ENCODE data around the gene IL15RA. TPM values are rescaled to one million over a fixed set of nuclear protein-coding genes. Genes with fewer than 3 reads are reported as not detected.
A peak's percentile ranks its signal among the peaks of the same experiment; 100 is the strongest.
"Not testable (repeated sequence)": the region's sequence is repeated elsewhere in the genome, so short reads cannot be mapped to it uniquely, and the experiment has no call there.

Gene IL15RA
- total RNA-seq, 2 donors from 2014 or later: 15.4 to 19.6 TPM

DNA sequence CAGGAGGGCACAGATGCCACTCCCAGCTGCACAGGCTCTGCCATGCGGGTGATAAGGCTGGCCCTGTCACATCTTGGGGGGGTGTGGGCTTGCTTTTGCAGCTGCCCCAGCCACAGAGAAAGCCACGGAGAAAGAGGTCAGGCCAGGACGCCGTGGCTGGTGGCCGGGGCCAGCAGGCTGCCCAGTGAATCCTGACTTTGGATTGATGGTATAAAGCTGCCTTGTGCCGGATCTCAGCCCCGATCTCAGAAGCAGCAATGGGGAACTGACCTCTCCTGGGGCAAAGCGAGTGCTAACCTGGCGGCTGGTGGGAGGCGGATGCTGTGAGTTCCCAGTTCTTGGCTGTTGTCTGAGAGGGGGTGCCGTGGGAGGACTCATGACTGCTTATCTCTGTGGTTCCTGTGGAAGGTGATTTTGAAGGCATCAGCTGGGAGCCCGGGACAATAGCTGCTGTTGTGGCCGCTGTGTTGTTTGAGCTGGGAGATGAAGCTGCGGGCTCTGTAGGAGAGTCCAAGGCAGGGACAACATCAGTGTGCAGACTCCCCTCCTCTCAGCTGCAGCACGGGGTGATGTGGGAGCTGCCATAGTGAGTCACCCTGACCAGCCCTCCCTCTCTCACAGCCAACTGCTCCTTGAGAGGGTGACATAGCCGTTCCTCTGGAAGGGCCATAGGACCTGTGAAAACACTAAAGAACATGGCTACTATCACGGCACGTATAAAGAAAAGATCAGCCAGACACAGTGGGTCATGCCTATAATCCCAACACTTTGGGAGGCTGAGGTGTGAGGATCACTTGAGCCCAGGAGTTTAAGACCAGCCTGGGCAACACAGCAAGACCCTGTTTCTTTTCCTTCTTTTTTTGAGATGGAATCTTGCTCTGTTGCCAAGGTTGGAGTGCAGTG, 17.0 kb downstream of the IL15RA start:
- ATAC-seq: no peak
- peak in 1 of 2 donors; percentile 22 for DNase-seq
- intact Hi-C loops (cut with DNase I, micrococcal nuclease): no loop called here

DNA sequence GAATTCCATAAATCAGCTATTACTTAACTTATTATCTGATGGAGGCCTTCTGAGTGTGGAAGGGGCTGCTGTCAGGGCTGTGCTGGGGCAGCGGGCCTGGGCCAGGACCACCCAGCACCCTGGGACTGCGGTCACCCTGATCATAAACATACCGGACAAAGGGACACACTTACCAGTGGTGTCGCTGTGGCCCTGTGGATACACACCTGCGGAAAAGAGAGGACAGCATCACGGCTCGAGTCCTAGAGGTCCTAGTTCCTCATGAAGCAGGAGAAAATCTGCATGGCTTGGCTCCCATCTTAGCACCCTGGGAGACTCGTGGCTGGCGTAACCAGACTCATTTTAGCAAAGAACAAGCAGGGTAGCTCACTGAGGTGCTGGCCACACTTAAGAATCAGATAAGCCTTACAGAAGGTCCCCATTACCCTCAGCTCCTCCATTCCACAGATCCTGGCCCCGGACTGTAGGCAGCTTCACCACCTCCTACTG, 17.7 kb downstream of the IL15RA start:
- intact Hi-C loops (cut with DNase I, micrococcal nuclease): no loop called here
- peak in 1 of 2 donors; percentile 10 for DNase-seq
- ATAC-seq: no peak

DNA sequence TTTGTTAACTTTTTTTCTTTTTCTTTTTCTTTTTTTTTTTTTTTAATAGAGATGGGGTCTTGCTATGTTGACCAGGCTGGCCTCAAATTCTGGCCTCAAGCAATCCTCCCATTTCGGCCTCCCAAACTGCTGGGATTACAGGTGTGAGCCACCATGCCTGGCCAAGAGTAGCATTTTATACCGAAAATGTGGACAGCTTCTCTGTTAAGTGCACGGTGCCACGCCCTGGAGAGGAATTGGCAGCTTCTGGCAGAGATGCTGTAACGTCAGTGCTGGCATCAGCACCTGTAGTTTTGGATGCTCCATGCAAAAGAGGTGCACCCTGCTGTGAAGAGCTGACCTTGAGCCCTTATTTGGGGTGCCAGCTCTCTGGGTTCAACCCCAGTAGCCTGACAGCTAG, 18.2 kb downstream of the IL15RA start:
- intact Hi-C loops (cut with DNase I, micrococcal nuclease): no loop called here
- ATAC-seq (no peak), DNase-seq (peak in 1 of 2 donors; percentile 9)

DNA sequence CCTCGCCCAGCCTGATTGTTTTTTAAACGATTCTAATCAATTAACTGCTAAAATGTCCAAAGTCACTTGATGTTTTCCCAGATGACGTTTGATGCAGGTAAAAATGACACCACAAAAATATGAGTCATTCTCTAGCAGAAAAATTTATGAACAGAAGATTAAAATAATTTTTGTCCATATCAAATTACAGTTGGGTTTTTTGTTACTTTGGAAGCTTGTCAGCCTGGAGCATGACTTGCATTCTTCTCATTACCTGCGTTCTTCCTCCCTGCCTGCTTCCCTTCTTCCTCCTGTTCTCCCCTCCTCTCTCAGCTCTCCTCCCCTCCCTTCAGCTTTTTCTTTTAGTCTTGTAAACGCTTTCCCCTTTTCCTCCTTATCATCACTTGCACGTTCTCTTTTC, 18.7 kb downstream of the IL15RA start:
- no peak for DNase-seq
- intact Hi-C loops (cut with DNase I, micrococcal nuclease): no loop called here
- no peak for ATAC-seq

DNA sequence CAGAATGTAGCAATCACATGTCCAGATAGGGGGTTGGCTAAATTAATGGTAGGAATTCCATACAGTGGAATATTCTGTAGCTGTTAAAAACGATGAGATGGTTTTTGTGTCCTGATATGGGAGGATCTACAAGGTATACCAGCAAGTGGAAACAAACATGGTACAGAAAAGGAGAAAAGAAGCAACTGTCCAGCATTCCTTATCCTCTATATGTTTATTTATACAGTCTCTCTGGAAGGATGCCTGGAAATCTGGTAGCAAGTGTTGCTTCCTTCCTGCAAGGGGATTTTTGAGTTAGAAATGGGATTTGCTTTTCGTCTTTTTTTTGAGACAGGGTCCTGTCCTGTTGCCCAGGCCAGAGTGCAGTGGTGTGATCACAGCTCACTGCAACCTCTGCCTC, 19.3 kb downstream of the IL15RA start:
- intact Hi-C loops (cut with DNase I, micrococcal nuclease): no loop called here
- ATAC-seq (no peak), DNase-seq (no peak)

DNA sequence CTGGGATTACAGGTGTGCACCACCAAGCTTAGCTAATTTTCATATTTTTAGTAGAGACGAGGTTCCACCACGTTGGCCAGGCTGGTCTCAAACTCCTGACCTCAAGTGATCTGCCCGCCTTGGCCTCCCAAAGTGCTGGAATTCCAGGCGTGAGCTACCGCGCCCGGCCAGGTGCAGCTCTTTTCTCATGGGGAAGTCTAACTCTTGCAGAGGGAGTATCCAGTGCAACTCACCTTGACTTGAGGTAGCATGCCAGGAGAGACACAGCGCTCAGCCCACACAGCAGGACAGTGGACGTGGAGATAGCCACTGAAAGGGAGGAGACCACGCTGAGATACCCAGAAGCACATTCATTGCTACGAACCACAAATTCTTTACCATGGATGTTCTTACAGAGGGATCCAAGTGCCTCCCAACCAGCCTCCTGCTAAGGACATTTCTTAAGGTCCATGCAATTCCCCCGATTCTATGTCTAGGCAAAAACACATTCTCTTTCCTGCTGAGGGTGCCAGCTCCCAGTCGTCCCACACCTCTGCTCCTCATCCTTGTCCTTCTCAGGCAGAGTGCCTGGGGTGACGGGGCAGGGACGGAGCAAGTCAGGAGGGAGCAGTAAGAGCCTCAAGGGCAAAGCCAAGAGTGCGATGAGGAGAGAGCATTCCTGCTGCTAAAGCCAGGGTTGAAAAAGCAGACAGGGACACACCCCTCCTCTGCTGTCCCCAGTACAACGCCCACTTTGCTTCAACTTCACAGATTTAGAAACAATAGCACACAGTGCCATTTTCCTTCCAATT, 21.0 kb downstream of the IL15RA start:
- ATAC-seq (no peak), DNase-seq (peak in 1 of 2 donors; percentile 12)
- intact Hi-C loops (cut with DNase I, micrococcal nuclease): no loop called here

DNA sequence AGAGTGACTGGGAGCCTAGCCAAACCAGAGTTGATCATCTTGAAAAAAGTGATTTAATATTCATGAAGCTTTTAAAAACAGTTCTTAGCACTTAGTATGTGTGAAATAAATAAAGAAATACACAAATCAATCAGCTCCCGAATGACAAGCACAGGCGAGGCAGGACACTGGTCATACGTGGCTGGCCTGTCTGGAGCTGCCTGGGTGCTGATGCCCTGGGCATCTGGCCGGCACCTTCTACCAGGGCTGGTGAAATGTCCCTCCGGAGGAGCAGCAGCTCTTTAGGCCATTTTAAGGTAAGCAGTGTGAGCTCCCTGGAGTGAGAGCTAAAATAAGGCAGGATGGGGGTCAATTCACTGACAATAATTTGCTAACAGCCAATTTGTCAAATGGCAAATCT, 23.7 kb downstream of the IL15RA start:
- ATAC-seq: no peak
- peak in 1 of 2 donors; percentile 8 for DNase-seq
- intact Hi-C loops (cut with DNase I, micrococcal nuclease): no loop called here

DNA sequence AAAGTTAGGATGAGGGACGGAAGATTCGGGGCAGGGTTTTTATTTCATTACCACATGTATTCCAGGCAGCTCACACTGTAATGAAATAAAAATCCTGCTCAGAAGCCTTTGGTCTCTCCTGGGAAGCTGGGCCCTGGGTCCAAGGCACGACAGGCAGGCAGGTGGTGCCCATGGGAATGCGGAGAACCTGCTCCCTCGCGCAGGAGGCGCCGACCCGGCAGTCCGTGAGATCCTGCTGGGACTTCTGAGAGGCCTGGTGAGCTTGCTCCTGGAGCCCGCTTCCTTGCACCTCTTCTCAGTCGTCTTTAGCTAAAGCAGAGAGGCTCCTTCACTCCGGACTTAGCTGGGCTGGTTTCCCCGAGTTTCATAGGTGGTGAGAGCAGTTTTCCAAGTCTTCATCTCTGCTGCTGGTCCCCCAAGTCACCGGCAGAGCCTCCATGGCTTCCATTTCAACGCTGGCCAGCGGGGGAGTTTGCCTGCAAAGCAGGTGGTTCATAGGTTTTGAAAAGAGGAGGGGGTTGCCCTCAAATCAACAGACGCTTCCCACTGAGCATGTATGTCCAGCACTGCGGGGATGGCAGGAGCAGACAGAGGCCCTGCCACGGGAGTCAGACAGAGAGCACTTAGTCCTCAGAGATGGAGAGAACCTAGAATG, 24.5 kb downstream of the IL15RA start:
- intact Hi-C loops (cut with DNase I, micrococcal nuclease): no loop called here
- DNase-seq (peak in 1 of 2 donors; percentile 23), ATAC-seq (no peak)

DNA sequence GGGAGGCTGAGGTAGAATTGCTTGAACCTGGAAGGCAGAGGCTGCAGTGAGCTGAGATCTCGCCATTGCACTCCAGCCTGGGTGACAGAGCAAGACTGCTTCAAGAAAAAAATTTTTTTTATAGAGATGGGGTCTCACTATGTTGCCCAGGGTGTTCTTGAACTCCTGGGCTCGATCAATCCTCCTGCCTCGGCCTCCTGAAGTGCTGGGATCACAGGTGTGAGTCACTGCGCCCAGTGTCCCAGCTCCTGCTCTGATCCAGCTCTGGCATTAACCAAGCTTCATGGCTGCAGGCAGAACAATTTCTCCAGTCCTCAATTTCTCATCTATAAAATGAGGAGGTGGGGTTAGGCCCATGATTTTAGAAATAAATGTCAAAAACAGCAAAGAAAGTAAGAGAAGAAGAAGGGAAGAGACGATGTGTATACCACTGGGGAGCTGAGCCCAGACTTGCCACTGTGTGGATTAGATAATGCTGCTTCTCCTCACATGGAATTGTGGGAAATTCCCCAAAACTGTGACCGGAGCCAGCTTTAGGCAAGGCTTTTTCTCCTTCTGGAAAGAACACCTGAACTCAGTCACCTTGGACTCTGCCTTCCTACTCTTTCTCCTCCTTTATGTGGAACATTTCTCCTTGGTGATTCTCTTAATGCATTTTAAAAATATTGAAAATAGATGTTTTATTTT, 25.5 kb downstream of the IL15RA start:
- intact Hi-C loops (cut with DNase I, micrococcal nuclease): no loop called here
- ATAC-seq: no peak
- DNase-seq: no peak

DNA sequence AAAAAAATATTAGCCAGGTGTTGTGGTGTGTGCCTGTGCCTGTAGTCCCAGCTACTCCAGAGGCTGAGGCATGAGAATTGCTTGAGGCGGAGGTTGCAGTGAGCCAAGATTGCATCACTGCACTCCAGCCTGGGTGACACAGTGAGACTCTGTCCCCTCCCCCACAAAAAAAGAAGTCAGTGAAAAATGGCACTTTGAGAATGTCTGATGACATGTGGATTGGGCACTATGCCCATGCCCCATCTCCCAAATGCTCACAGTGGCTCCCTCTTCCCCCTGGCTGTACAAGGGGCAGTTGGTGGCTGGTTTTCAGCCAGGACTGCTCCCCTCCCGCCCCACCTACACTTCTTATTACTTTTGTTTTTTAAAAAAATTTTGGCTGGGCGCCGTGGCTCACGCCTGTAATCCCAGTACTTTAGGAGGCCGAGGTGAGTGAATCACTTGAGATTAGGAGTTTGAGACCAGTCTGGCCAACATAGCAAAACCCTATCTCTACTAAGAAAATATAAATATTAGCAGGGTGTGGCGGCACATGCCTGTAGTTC, 26.1 kb downstream of the IL15RA start:
- no peak for DNase-seq
- intact Hi-C loops (cut with DNase I, micrococcal nuclease): no loop called here
- ATAC-seq: peak; percentile 9

DNA sequence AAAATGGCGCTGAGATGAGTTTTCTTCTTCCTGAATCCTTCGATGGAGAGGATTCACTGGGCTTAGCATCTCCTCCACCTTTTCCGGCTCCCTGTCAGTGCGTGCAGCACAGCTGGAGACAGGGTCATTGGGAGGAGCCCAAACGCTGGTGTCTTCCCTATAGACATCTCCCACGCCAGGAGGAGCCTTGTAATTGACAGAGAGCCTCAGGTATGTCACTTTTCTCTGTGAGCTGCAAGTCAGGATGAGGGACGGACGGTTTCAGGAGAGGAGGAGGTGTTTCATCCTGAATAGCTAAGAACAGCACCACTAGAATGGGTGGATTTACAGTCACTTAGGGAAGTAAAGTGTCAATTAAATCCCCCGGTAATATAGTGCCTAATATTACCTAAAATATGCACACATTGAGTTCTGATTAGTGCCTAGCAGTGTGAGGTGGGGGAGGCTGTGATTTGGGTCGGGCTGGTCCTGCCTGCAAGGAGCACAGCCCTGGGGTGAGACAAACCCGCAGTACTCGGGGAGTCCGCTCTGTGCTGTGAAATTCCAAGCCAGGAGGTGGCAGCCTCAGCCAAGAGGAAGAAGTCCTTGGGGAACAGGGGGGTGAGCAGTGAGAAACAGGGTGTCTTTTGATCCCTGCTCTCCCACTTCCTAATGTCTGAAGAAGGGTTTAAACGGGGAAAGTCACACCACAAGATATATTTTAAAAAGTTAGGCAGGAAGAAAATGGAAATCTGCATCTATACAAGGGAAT, 28.2 kb downstream of the IL15RA start:
- intact Hi-C loops (cut with DNase I, micrococcal nuclease): no loop called here
- DNase-seq: peak; percentile 61 to 64
- peak; percentile 66 for ATAC-seq

DNA sequence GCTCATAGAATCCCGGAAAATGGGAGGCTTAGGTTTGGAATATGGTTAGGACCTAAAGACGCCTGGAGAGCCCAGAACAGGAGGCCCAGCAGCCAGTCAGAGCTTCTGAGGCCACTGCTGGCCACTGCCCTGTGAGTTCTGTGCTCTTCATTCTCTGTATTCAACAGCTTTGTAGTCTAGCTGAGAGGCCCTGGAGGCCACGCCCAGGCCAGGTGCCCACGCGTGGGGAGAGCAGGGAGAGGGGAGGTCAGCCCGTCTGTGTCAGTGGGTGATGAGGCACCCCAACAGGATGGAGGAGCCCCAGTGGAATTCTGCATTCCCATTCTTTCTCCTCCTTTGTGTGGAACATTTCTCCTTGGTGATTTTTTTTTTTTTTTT, 29.1 kb downstream of the IL15RA start:
- ATAC-seq: no peak
- intact Hi-C loops (cut with DNase I, micrococcal nuclease): no loop called here
- DNase-seq: no peak

DNA sequence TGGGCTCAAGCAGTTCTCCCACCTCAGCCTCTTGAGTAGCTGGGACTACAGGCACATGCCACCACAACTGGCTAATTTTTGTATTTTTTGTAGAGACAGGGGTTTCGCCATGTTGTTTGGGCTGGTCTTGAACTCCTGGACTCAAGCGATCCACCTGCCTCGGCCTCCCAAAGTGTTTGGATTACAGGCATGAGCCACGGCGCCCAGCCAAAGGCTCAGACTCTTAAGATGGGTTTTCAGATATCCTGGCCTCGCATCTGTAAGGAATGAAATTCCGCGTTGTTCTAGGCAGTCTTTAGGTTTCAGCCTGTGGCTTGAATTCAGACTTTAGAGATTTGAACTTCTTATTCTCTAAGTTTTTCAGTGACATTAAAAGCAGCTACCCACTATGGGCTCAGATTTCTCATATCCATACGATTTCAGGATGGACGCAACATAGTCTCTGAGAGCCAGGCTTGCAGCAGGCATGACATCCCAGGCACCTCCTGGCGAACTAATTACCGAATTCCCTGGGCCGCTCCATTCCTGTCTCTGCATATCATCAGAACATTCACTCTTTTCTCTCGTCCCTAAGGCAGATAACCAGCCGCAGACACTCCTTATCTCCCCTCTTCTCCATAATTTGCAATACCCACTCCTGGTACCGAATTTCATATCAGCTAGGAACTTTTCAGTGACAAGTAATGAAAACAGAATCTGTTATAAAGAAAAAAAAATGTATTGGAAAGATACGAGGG, 29.7 kb downstream of the IL15RA start:
- DNase-seq: no peak
- intact Hi-C loops (cut with DNase I, micrococcal nuclease): no loop called here

DNA sequence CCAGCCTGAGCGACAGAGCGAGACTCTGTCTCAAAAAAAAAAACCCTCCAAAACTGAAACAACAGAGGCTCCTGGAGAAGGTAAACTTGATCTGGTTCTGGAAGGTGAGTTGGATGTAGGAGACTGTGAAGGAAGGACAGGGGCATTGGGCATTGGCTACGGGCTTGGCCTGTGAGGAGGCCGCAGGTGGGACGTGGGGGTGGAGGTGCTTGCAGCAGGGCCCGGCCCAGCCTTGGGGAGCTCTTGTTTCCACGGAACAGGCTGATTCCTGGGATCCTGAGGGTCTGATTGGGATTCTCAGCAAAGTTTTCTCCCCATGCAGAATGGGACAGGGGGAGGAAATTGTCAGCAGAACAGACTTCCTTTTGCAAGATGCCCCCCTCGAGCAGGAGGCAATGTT, 30.6 kb downstream of the IL15RA start:
- ATAC-seq (no peak), DNase-seq (no peak)
- intact Hi-C loops (cut with DNase I, micrococcal nuclease): no loop called here

More for the DNA sequence above, 29.7 kb downstream of the IL15RA start:
- ATAC-seq: no peak

DNA sequence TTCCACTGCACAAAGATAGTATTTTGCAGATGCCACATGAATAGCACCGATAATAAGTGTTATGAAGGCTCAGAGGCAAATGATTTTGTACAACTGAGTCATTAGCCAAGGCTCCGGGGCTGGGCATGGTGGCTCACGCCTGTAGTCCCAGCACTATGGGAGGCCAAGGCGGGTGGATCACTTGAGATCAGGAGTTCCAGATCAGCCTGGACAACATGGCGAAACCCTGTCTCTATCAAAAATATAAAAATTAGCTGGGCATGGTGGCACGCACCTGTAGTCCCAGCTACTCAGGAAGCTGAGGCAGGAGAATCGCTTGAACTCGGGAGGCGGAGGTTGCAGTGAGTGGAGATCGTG, 30.9 kb downstream of the IL15RA start:
- DNase-seq; intact Hi-C loops (cut with DNase I, micrococcal nuclease); ATAC-seq: not testable (repeated sequence)

DNA sequence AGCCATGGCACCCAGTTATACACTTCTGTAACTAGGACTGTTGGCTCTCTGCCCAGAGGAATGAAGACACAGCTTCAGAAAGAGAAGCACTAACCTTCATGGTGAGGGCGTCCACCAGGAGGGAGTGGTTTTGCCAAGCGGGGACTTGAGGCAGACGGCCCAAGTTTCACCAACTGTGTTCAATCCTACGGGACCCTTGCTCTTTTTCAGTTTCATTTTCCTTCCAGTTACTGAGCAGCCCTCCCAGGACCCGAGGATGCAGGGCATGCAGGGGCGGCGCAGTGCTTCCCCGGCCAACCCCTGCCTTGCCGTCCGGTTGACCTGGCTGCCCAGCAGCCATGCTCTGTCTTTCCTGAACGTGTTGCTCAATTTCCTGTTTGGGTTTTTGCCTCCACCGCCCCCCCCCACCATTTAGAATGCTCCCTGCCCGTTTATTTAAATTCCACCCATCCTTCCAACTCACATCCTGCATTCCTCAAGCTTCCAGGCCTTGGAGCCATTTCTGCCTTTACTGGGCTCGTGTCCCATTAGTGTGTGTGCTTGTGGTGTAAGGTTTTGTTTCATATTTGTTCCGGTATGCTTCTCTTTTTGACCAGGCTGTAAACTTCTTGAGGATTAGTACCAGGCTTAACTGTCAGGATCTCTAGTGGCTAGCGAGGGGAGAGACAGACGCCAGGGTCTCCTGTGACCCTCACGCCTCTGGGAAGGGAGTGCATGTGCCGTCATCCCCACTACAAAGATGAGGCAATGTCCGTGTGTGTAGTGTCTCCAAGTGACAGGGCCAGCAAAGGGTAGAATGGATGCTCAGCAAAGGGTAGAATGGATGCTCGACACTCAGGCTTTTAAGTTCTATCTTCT, 31.6 kb downstream of the IL15RA start:
- intact Hi-C loops (cut with DNase I, micrococcal nuclease): no loop called here
- ATAC-seq (no peak), DNase-seq (no peak)

DNA sequence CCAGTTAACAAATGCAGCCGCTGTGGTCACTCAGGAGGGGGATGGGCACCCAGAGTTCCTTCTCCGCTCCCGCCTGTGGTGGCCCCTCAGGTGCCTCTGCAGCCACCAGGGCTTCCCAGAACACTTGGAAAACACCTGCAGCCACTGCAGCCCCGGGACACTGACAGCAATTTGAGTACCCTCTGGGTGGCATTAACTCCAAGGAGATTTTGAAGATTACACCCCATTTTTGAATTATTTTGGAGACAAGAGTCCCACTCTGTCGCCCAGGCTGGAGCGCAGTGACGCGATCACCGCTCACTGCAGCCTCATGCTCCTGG, 32.2 kb downstream of the IL15RA start:
- no peak for DNase-seq
- no peak for ATAC-seq
- intact Hi-C loops (cut with DNase I, micrococcal nuclease): no loop called here
